BJ (cell line): Measurements from ENCODE around the gene AGAP1. TPM values are rescaled to one million over a fixed set of nuclear protein-coding genes. Genes with fewer than 3 reads are reported as not detected.

Experiments
- CTCF ChIA-PET: fragments of 350-600 bp; formaldehyde crosslinking; extraction: SDS; loops from one replicate; lab custom pipeline; 2021; ENCODE audit warnings: antibody characterized with exemption, inconsistent platforms; lab: Yijun Ruan, JAX
- POLR2A ChIA-PET: fragments of 300-600 bp; sonication (Branson Sonifier 250); formaldehyde crosslinking; extraction: SDS; loops from one replicate; lab custom pipeline; 2021; ENCODE audit warnings: antibody characterized with exemption; lab: Charles Lee
- DNase-seq: peaks from one replicate; pipeline ENCODE4 v3.0.0-alpha.2; 2011; ENCODE audit warnings: low read depth
- H3K27me3 ChIP-seq: 2 replicates; pipeline ENCODE4 v1.6.0; 2011; ENCODE audit warnings: low read length; ENCODE audit not compliant: control insufficient read depth, insufficient read depth
- H3K36me3 ChIP-seq: 2 replicates; pipeline ENCODE4 v1.5.1; 2011; ENCODE audit warnings: low read length; ENCODE audit not compliant: control insufficient read depth, insufficient read depth
- H3K4me3 ChIP-seq: 2 replicates; pipeline ENCODE4 v1.5.1; 2011; ENCODE audit warnings: low read depth, mild to moderate bottlenecking, control low read depth, low read length
- polyA plus RNA-seq: library from polyadenylated mRNA; depleted of rRNA; stranded (reverse); fragments of >200 nt; gene quantifications from 2 replicates; pipeline ENCODE4 v1.2.3, GENCODE V29; 2011
- TF ChIP-seq, protein P1 (sequence below): IDR thresholded peaks from 2 replicates; pipeline ENCODE4 v1.5.1; 2011; ENCODE audit warnings: low read depth, mild to moderate bottlenecking, control low read depth, inconsistent platforms, low read length, moderate library complexity; ENCODE audit not compliant: insufficient read depth

AGAP1 gene
- polyA plus RNA-seq, 1 experiment = 14.9 TPM

- ChIA-PET POLR2A (no interaction called here), CTCF (interaction anchor here (0.6 to 9.2 kb wide), 36 partner anchors 9 to 1089 kb away, joined by 3 to 170 read pairs (median 4); no protein-coding TSS in a partner anchor)
- Histone ChIP-seq H3K27me3 (no peaks in the 10 kb centered on the region), H3K4me3 (no peak overlapping the region), H3K36me3 (no peaks in the 10 kb centered on the region)
- TF ChIP-seq, protein P1, sequence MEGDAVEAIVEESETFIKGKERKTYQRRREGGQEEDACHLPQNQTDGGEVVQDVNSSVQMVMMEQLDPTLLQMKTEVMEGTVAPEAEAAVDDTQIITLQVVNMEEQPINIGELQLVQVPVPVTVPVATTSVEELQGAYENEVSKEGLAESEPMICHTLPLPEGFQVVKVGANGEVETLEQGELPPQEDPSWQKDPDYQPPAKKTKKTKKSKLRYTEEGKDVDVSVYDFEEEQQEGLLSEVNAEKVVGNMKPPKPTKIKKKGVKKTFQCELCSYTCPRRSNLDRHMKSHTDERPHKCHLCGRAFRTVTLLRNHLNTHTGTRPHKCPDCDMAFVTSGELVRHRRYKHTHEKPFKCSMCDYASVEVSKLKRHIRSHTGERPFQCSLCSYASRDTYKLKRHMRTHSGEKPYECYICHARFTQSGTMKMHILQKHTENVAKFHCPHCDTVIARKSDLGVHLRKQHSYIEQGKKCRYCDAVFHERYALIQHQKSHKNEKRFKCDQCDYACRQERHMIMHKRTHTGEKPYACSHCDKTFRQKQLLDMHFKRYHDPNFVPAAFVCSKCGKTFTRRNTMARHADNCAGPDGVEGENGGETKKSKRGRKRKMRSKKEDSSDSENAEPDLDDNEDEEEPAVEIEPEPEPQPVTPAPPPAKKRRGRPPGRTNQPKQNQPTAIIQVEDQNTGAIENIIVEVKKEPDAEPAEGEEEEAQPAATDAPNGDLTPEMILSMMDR = no peak
- no peak for DNase-seq
These were observed 102.4 kb downstream of the AGAP1 start for GRCh38 chr2:235596272-235596671.

GRCh38 chr2:235597081-235597615, 103.3 kb downstream of the AGAP1 start:
- DNase-seq = no peak
- ChIA-PET CTCF (interaction anchor here (0.8 to 9.2 kb wide), 14 partner anchors 8 to 463 kb away, joined by 3 to 170 read pairs (median 8); no protein-coding TSS in a partner anchor), POLR2A (no interaction called here)
- Histone ChIP-seq H3K36me3 (no peaks in the 10 kb centered on the region), H3K27me3 (no peaks in the 10 kb centered on the region), H3K4me3 (no peak overlapping the region)
- TF ChIP-seq, protein P1 = no peak

- no peaks in the 10 kb centered on the region for H3K36me3 ChIP-seq
- H3K4me3 ChIP-seq = no peak overlapping the region
- TF ChIP-seq, protein P1 = no peak
- no peaks in the 10 kb centered on the region for H3K27me3 ChIP-seq
- CTCF ChIA-PET = interaction anchor here (0.7 to 9.2 kb wide), 5 partner anchors 19 to 162 kb away, joined by 3 to 146 read pairs (median 23); no protein-coding TSS in a partner anchor
- POLR2A ChIA-PET = no interaction called here
- no peak for DNase-seq
These were observed 104.2 kb downstream of the AGAP1 start for GRCh38 chr2:235598026-235598425.

- Histone ChIP-seq H3K27me3 (no peaks in the 10 kb centered on the region), H3K4me3 (no peak overlapping the region), H3K36me3 (no peaks in the 10 kb centered on the region)
- no peak for DNase-seq
- POLR2A ChIA-PET = interaction anchor here (0.6 kb wide), 1 partner anchor 147 kb away, joined by 3 read pairs; no protein-coding TSS in a partner anchor
- TF ChIP-seq, protein P1 = no peak
- CTCF ChIA-PET = interaction anchor here (0.7 to 9.2 kb wide), 4 partner anchors 20 to 161 kb away, joined by 3 to 146 read pairs (median 62); no protein-coding TSS in a partner anchor
These were observed 105.0 kb downstream of the AGAP1 start for GRCh38 chr2:235598532-235599531.
